GM21381 (cell line): ENCODE measurements around the gene ROR2.
A peak's percentile ranks its signal among the peaks of the same experiment; 100 is the strongest.

Experiments used
- ATAC-seq: cut with Tn5 transposase; IDR thresholded peaks from one replicate; pipeline ENCODE4 v1.9.1; 2021; ENCODE audit warnings: mild to moderate bottlenecking, moderate library complexity; ENCODE audit not compliant: unreplicated experiment

Gene ROR2

GRCh38 chr9:91756510-91756780, 193.6 kb downstream of the ROR2 start:
- no peak for ATAC-seq

- no peak for ATAC-seq
Observed at GRCh38 chr9:91755761-91756509, 194.1 kb downstream of the ROR2 start.

- no peak for ATAC-seq
Observed at GRCh38 chr9:91753711-91754110, 196.3 kb downstream of the ROR2 start.

- ATAC-seq = no peak
Observed at GRCh38 chr9:91751922-91752321, 198.1 kb downstream of the ROR2 start.

- ATAC-seq = no peak
Observed at GRCh38 chr9:91750343-91750742, 199.7 kb downstream of the ROR2 start.

GRCh38 chr9:91746904-91747303, 203.1 kb downstream of the ROR2 start:
- ATAC-seq = no peak

- ATAC-seq = no peak
Observed at GRCh38 chr9:91746357-91746756, 203.7 kb downstream of the ROR2 start.

- ATAC-seq = no peak
Observed at GRCh38 chr9:91744114-91744513, 205.9 kb downstream of the ROR2 start.

GRCh38 chr9:91741522-91741921, 208.5 kb downstream of the ROR2 start:
- ATAC-seq = no peak

- ATAC-seq = no peak
Observed at GRCh38 chr9:91740701-91741100, 209.3 kb downstream of the ROR2 start.

GRCh38 chr9:91736898-91737601, 213.0 kb downstream of the ROR2 start:
- no peak for ATAC-seq

- no peak for ATAC-seq
Observed at GRCh38 chr9:91736311-91736710, 213.7 kb downstream of the ROR2 start.

GRCh38 chr9:91735049-91735448, 215.0 kb downstream of the ROR2 start:
- ATAC-seq = no peak

GRCh38 chr9:91734371-91734981, 215.6 kb downstream of the ROR2 start:
- ATAC-seq = no peak

- ATAC-seq = no peak
Observed at GRCh38 chr9:91733006-91733624, 216.9 kb downstream of the ROR2 start.

GRCh38 chr9:91732187-91733005, 217.6 kb downstream of the ROR2 start:
- no peak for ATAC-seq

GRCh38 chr9:91730806-91731205, 219.2 kb downstream of the ROR2 start:
- ATAC-seq = no peak

- no peak for ATAC-seq
Observed at GRCh38 chr9:91729558-91729842, 220.5 kb downstream of the ROR2 start.

GRCh38 chr9:91727972-91728371, 222.1 kb downstream of the ROR2 start:
- no peak for ATAC-seq

GRCh38 chr9:91727316-91727861, 222.6 kb downstream of the ROR2 start:
- ATAC-seq = peak; percentile 60
